Measurements from ENCODE around the gene ITGAD.

DNA sequence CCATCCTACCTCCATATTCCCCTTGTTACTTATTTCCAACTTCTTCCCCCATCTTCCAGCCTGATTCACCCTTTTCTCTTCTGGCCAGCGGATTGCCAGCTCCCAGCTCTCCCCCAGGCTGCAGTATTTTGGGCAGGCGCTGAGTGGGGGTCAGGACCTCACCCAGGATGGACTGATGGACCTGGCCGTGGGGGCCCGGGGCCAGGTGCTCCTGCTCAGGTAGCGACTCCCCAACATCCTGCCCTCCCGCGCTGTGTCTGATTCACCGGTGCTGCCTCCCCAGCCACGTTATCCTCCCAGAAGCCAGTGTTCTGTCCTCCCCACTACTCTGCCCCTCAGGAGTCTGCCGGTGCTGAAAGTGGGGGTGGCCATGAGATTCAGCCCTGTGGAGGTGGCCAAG lies 19.6 kb downstream of the ITGAD start:
- TF ChIP-seq ZC3H10 (CRISPR knock-in tag; IDR thresholded peaks at IDR 0.05) (no peak), RARB (CRISPR knock-in tag; IDR thresholded peaks at IDR 0.05) (no peak), ESRRG (CRISPR knock-in tag; IDR thresholded peaks at IDR 0.05) (no peak), ZFP3 (CRISPR knock-in tag; IDR thresholded peaks at IDR 0.05) (no peak), SNAI2 (CRISPR knock-in tag; IDR thresholded peaks at IDR 0.05) (no peak), ZNF70 (CRISPR knock-in tag; IDR thresholded peaks at IDR 0.05) (no peak), ARNTL (CRISPR knock-in tag; IDR thresholded peaks at IDR 0.05; ENCODE audit: borderline replicate concordance, low read depth) (no peak), ZNF8 (CRISPR knock-in tag; IDR thresholded peaks at IDR 0.05) (no peak)
- TF ChIP-seq, protein P1, sequence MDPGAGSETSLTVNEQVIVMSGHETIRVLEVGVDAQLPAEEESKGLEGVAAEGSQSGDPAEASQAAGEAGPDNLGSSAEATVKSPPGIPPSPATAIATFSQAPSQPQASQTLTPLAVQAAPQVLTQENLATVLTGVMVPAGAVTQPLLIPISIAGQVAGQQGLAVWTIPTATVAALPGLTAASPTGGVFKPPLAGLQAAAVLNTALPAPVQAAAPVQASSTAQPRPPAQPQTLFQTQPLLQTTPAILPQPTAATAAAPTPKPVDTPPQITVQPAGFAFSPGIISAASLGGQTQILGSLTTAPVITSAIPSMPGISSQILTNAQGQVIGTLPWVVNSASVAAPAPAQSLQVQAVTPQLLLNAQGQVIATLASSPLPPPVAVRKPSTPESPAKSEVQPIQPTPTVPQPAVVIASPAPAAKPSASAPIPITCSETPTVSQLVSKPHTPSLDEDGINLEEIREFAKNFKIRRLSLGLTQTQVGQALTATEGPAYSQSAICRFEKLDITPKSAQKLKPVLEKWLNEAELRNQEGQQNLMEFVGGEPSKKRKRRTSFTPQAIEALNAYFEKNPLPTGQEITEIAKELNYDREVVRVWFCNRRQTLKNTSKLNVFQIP (CRISPR knock-in tag; IDR thresholded peaks at IDR 0.05; ENCODE audit: borderline replicate concordance, low read depth) = no peak
